Large intestine (tissue), 3 donors: ENCODE data around the gene ITGA3. TPM values are rescaled to one million over a fixed set of nuclear protein-coding genes. Genes with fewer than 3 reads are reported as not detected.

Source experiments
- DNase-seq, 2 donors: peaks; one replicate each; pipeline versions ENCODE4 v3.0.0 to v3.0.0-alpha.2; 2013
- H3K27ac ChIP-seq: one replicate; pipeline ENCODE4 v1.5.1; 2013; ENCODE audit warnings: low read length
- H3K27me3 ChIP-seq: 2 replicates; pipeline ENCODE4 v1.6.1; 2013; ENCODE audit warnings: low read length; ENCODE audit not compliant: control insufficient read depth, insufficient read depth
- H3K36me3 ChIP-seq: 2 replicates; pipeline ENCODE4 v1.6.1; 2013; ENCODE audit warnings: low read length; ENCODE audit not compliant: control insufficient read depth, insufficient read depth
- H3K4me1 ChIP-seq: one replicate; pipeline ENCODE4 v1.6.1; 2013; ENCODE audit warnings: low read length; ENCODE audit not compliant: control insufficient read depth, insufficient read depth
- H3K4me3 ChIP-seq: one replicate; pipeline ENCODE4 v1.5.1; 2013; ENCODE audit warnings: low read length
- H3K9me3 ChIP-seq: one replicate; pipeline ENCODE4 v1.6.1; 2013; ENCODE audit warnings: mild to moderate bottlenecking, low read depth, low read length, moderate library complexity; ENCODE audit not compliant: control insufficient read depth
- WGBS: methylation state at CpG from one replicate; pipeline ENCODE4 v1.1.5; 2013; ENCODE audit warnings: low lambda C conversion rate; ENCODE audit not compliant: insufficient coverage; 5-methylcytosine and 5-hydroxymethylcytosine counted together
- polyA plus RNA-seq: library from polyadenylated mRNA; unstranded; fragments of 120-200 nt; gene quantifications from one replicate; pipeline ENCODE4 v1.2.1, GENCODE V29; 2013

The ITGA3 gene
- polyA plus RNA-seq, 1 donor, result 61.8 TPM

GRCh38 chr17:50044483-50044882, 11.4 kb upstream of the ITGA3 start:
- no peak overlapping the region for H3K4me3 ChIP-seq
- no peaks in the 10 kb centered on the region for H3K27me3 ChIP-seq
- no CpG with 5 or more reads among the region's 5 CpGs for WGBS
- no peaks in the 10 kb centered on the region for H3K4me1 ChIP-seq
- no peak for DNase-seq
- no peaks in the 10 kb centered on the region for H3K9me3 ChIP-seq
- H3K27ac ChIP-seq, result no peak overlapping the region
- H3K36me3 ChIP-seq, result no peaks in the 10 kb centered on the region

DNA sequence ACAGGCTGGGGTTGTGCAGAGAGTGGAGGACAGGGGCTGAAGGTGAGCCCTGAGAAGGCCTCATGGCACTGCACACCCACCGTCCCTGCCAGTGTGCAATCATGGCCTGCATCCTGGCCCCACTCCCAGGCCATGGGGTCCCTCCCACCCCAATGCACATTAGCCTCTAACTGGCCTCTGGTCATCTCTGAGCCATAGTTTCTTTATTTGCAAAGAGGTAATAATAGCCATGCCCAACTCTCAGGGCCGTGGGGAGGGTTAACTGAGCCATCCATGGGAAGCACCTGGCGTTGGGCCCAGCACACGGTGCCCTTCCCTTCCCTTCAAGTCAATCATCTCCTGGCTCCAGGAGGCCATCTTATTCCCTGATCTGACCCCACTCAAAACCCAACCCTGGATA, 10.8 kb upstream of the ITGA3 start:
- H3K4me1 ChIP-seq, result no peaks in the 10 kb centered on the region
- DNase-seq, result no peak
- no peaks in the 10 kb centered on the region for H3K27me3 ChIP-seq
- H3K9me3 ChIP-seq, result no peaks in the 10 kb centered on the region
- H3K27ac ChIP-seq, result no peak overlapping the region
- no peaks in the 10 kb centered on the region for H3K36me3 ChIP-seq
- no peak overlapping the region for H3K4me3 ChIP-seq
- no CpG with 5 or more reads among the region's 4 CpGs for whole genome bisulfite sequencing

- Histone ChIP-seq H3K27me3 (no peaks in the 10 kb centered on the region), H3K27ac (no peak overlapping the region), H3K4me1 (peaks cover 9% of the 10 kb centered on the region)
Measured at GRCh38 chr17:50046179-50046578, 9.7 kb upstream of the ITGA3 start.

GRCh38 chr17:50046667-50047066, 9.2 kb upstream of the ITGA3 start:
- Histone ChIP-seq H3K4me1 (peaks cover 14% of the 10 kb centered on the region), H3K9me3 (no peaks in the 10 kb centered on the region), H3K36me3 (no peaks in the 10 kb centered on the region), H3K4me3 (no peak overlapping the region), H3K27ac (no peak overlapping the region), H3K27me3 (no peaks in the 10 kb centered on the region)
- no CpG with 5 or more reads among the region's 6 CpGs for WGBS
- no peak for DNase-seq

More at GRCh38 chr17:50046179-50046578, 9.7 kb upstream of the ITGA3 start:
- Histone ChIP-seq H3K36me3 (no peaks in the 10 kb centered on the region), H3K4me3 (no peak overlapping the region), H3K9me3 (no peaks in the 10 kb centered on the region)
- DNase-seq, result no peak
- WGBS, result 20% methylated on average over 1 of the region's 2 CpGs

DNA sequence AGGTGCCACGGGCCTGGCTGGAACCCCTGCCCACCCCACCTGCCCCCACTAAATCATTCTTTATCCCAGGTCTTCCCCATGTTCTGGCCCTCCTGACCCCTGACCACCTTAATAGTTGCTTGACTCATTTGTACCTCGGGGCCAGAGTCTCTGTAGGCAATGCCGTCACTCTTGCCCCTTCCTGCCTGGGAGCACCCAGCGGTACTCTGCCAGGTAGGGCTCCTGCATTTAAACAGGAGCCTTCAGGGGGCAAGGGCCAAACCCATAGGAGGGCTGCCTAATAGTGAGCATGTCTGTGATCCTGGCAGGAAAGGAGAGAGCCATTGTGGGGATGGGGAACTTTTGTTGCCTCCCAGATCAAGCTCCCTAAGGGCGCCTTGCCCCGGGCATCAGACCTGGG, 8.8 kb upstream of the ITGA3 start:
- no peaks in the 10 kb centered on the region for H3K36me3 ChIP-seq
- WGBS, result no CpG with 5 or more reads among the region's 6 CpGs
- H3K4me3 ChIP-seq, result no peak overlapping the region
- H3K4me1 ChIP-seq, result peaks cover 15% of the 10 kb centered on the region
- no peak for DNase-seq
- H3K27me3 ChIP-seq, result no peaks in the 10 kb centered on the region
- no peak overlapping the region for H3K27ac ChIP-seq
- H3K9me3 ChIP-seq, result no peaks in the 10 kb centered on the region

DNA sequence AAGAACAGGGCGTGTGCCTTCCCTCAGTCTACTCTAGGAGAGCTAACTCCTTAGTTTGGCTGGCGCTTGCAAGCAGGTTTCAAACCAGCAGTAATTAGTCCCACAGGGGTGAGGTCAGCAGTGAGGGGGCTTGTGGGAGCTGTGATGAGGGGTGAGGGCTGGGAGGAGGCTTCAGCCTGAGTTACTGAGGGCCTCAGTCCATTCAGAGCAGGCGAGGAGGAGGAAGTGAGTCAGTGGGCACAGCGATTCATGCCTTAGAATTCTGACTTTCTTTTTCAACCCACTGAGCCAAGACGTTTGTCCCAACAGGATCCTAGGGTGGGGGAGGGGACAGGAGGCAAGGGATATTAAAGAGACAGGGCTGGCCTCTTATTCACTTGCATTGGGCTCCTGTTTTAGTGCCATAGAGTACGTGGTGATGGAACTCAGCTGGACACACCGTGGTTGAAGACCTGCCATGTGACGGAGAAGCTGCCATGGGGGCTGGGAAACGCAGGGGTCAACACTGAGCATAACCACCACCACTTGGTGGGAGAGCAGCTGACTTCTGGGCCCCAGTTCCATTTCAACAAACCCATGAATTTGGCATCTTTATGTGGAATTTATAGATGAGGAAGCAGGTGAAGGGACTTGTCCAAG, 8.3 kb upstream of the ITGA3 start:
- no peak for DNase-seq
- H3K27me3 ChIP-seq, result no peaks in the 10 kb centered on the region
- H3K36me3 ChIP-seq, result no peaks in the 10 kb centered on the region
- no peak overlapping the region for H3K27ac ChIP-seq
- H3K9me3 ChIP-seq, result no peaks in the 10 kb centered on the region
- H3K4me3 ChIP-seq, result no peak overlapping the region
- H3K4me1 ChIP-seq, result peaks cover 17% of the 10 kb centered on the region
- WGBS, result no CpG with 5 or more reads among the region's 9 CpGs

DNA sequence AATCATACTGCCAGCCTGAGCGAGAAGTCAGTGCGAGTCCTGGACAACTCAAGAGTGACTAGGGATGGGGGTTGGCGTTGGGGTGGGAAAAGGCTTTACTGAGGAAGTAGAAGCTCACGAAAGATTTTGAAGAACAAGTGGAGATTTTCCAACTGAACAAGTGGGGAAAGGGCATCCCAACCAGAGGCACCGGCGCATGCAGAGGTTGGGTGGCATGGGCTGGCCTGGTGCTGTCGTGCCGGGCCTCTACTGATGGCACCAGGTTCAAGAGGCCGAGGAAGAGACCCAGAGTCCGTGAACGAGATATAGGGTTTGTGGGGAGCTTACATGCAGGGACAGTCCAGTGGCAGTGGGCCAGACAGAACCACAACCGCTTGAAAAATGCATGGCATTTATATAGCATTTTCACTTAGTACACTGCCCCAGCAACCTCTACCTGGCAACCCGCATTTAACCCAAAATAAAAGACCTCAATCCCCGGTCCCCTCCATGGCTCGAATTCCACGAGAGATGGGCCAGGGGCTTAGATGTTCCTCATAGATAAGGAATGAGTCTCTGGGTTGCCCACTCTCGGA, 7.7 kb upstream of the ITGA3 start:
- 100% methylated on average over 2 of the region's 17 CpGs for WGBS
- Histone ChIP-seq H3K4me1 (peaks cover 23% of the 10 kb centered on the region), H3K27me3 (no peaks in the 10 kb centered on the region), H3K4me3 (no peak overlapping the region), H3K9me3 (no peaks in the 10 kb centered on the region), H3K36me3 (no peaks in the 10 kb centered on the region), H3K27ac (no peak overlapping the region)
- DNase-seq, result no peak

DNA sequence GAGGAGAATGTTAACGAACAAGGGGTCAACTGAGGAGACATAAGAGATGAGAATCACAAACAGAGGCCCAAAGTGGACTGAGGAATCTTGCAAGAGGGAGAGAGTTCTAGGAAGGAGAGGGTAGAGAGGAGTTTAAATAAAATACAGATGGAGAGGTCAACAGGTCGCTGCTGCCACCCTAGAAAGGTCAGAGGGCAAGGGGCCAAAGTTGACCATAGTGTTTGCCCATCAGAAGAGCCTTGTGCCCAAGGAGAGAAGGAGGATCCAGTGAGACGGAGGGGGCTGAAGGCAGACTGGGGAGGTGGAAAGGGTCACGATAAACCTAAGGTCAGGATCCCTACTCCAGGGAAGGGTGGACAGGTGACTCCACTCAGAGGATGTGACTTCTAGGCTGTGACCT, 6.9 kb upstream of the ITGA3 start:
- Histone ChIP-seq H3K27me3 (no peaks in the 10 kb centered on the region), H3K27ac (no peak overlapping the region), H3K4me1 (peaks cover 30% of the 10 kb centered on the region), H3K36me3 (no peaks in the 10 kb centered on the region), H3K4me3 (no peak overlapping the region), H3K9me3 (no peaks in the 10 kb centered on the region)
- 30% methylated on average over 1 of the region's 4 CpGs for WGBS
- DNase-seq, result no peak

DNA sequence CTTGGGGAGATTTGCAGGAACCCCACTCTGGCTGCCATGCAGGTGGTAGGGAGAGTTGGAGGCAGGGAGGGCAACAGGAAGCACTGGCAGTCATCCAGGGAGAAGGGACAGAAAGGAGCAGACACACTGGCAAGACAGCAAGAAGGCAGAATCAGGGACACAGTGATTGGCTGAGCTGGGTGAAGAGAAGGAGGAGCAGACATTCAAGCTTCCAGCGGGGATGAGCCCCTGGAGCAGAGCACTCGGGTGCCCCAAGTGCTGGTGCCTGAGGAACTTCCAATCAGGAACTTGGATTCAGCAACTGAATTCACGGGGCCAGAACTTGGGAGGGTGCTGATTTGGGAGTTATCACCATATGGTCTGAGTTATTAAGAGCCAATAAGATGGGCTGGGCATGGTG, 6.3 kb upstream of the ITGA3 start:
- H3K9me3 ChIP-seq, result no peaks in the 10 kb centered on the region
- H3K4me1 ChIP-seq, result peaks cover 30% of the 10 kb centered on the region
- no peak overlapping the region for H3K27ac ChIP-seq
- no peaks in the 10 kb centered on the region for H3K36me3 ChIP-seq
- H3K4me3 ChIP-seq, result no peak overlapping the region
- no CpG with 5 or more reads among the region's 3 CpGs for WGBS
- DNase-seq, result no peak
- no peaks in the 10 kb centered on the region for H3K27me3 ChIP-seq

GRCh38 chr17:50050431-50051032, 5.4 kb upstream of the ITGA3 start:
- H3K4me1 ChIP-seq, result peaks cover 30% of the 10 kb centered on the region
- no peaks in the 10 kb centered on the region for H3K9me3 ChIP-seq
- no peaks in the 10 kb centered on the region for H3K36me3 ChIP-seq
- H3K27ac ChIP-seq, result peak overlapping the region; percentile 8
- H3K27me3 ChIP-seq, result no peaks in the 10 kb centered on the region
- DNase-seq, result no peak
- WGBS, result no CpG with 5 or more reads among the region's 12 CpGs
- H3K4me3 ChIP-seq, result no peak overlapping the region
